Bladder microvascular endothelial cell (primary cell): ENCODE results near the gene ARID3B. TPM values are rescaled to one million over a fixed set of nuclear protein-coding genes. Genes with fewer than 3 reads are reported as not detected.

Experiments used
- total RNA-seq: library from RNA; depleted of rRNA; stranded (reverse); fragments of >200 nt; gene quantifications from 2 replicates; pipeline ENCODE4 v1.2.3, GENCODE V29; 2014

The ARID3B gene
- 1.9 and 5.3 TPM in 2 replicates for total RNA-seq

GRCh38 chr15:74540761-74541493 is at the start of gene ARID3B:
Gene ARID3B (plus strand): TSS chr15:74541220. CDS start chr15:74543937, 2,717 bp downstream.

GRCh38 chr15:74615508-74616365 is 74.7 kb downstream of the ARID3B start, which contains the start of gene CLK3:
Gene CLK3 (plus strand): TSS chr15:74615836. CDS start chr15:74619197, 3,361 bp downstream.

Other genes starting within 250 kb of the ARID3B start
- not detected in 2 replicates for gene CYP11A1, start 173.6 kb upstream of the ARID3B start, total RNA-seq
- gene SEMA7A, start 107.3 kb upstream of the ARID3B start, total RNA-seq, result 0.65 and 2.9 TPM in 2 replicates
- gene UBL7, start 80.1 kb upstream of the ARID3B start, total RNA-seq, result 16.8 and 24.0 TPM in 2 replicates
- 41.6 and 70.8 TPM in 2 replicates for gene CLK3, start 74.6 kb downstream of the ARID3B start, total RNA-seq
- gene EDC3, start 154.8 kb downstream of the ARID3B start, total RNA-seq, result 10.0 and 29.5 TPM in 2 replicates
- gene CYP1A1, start 184.3 kb downstream of the ARID3B start, total RNA-seq, result 22.8 and 31.5 TPM in 2 replicates
- gene CYP1A2, start 207.6 kb downstream of the ARID3B start, total RNA-seq, result not detected in 2 replicates
- 29.6 and 87.0 TPM in 2 replicates for gene CSK, start 240.9 kb downstream of the ARID3B start, total RNA-seq